GM19351 (cell line): ENCODE results near the gene MRPS10.
"Not testable (repeated sequence)": the region's sequence is repeated elsewhere in the genome, so short reads cannot be mapped to it uniquely, and the experiment has no call there.

Experiments used
- ATAC-seq: cut with Tn5 transposase; IDR thresholded peaks from one replicate; pipeline ENCODE4 v1.9.1; 2021; ENCODE audit warnings: mild to moderate bottlenecking, moderate library complexity; ENCODE audit not compliant: unreplicated experiment

Gene MRPS10

DNA sequence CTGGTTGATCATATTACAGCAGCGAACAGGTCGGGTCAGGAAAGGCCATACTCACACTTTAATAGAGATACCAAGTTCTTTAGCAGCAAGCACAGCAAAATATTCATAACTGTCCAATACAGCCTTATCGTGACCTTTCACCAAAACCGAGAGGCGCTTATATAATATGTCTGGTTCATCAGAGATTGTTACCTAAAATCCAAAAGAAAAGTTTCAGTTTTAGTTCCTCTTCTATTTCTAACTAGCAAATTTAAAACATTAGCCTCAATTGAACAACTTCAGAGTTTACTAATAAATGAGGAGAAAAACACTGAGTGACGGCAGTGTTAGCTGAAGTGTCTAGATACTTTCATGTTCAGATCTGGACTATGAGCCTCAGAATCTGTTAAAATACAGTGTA is 5.9 kb downstream of the MRPS10 start:
- ATAC-seq, result peak; percentile 66

GRCh38 chr6:42210551-42210950 is 7.1 kb downstream of the MRPS10 start:
- no peak for ATAC-seq

DNA sequence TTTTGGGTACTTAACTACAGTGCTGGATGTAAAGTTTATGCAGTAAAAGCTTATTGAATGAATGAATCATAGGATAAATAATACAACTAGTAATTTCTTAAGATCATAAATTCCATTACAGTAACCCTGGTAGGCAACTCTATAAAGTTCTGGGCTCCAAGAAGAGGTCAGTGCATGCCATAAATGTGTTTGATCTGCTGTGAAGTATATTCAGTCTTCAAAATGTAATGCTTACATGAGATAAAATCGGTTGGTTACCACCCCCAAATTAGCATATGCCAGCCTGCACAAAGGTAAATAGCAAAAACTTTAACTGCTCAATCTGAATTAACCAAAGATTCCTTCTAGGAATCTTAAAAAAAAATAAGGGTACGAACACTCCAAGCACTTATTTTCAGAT is 10.1 kb downstream of the MRPS10 start:
- not testable (repeated sequence) for ATAC-seq

- no peak for ATAC-seq
Measured at GRCh38 chr6:42204768-42205282, 12.8 kb downstream of the MRPS10 start.

DNA sequence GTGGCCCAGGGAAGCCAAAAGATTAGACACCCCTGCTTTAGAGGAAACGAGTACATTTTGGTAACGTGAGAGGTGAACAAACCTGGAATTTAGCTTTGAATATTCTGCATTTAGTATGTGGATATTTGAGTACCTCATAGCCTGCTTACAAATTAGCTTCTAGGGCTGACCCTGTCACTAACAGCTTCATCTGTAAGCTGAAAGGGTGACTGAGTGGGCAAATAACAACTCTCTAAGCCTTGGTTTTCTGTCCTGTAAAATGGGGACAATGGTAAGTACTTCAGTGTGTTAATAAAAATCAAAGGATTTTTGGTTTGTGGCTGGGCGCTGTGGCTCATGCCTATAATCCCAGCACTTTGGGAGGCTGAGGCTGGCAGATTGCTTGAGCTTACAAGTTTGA is 14.5 kb downstream of the MRPS10 start:
- ATAC-seq, result no peak

- ATAC-seq, result not testable (repeated sequence)
Measured at GRCh38 chr6:42202131-42202915, 15.3 kb downstream of the MRPS10 start.

GRCh38 chr6:42201382-42201781 is 16.3 kb downstream of the MRPS10 start:
- no peak for ATAC-seq

DNA sequence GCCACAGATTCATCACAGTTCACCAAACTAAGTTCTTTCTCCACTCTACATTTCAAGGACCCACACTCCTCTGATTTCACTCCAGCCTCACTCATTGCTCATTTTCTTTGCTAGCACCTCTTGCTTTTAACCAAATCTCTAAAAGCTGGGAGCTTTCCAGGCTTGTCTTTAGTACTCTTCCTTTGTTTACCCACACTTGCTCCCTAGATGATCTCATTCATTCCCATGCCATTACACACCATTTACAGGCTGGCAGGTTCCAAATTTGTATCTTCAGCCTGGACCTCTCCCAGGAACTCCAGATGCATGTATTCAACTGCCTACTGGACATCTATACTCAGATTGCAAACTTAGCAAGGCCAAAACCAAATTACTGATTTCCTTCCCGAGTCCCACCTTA is 17.6 kb downstream of the MRPS10 start:
- ATAC-seq, result no peak

- no peak for ATAC-seq
Measured at GRCh38 chr6:42199106-42199981, 18.3 kb downstream of the MRPS10 start.

DNA sequence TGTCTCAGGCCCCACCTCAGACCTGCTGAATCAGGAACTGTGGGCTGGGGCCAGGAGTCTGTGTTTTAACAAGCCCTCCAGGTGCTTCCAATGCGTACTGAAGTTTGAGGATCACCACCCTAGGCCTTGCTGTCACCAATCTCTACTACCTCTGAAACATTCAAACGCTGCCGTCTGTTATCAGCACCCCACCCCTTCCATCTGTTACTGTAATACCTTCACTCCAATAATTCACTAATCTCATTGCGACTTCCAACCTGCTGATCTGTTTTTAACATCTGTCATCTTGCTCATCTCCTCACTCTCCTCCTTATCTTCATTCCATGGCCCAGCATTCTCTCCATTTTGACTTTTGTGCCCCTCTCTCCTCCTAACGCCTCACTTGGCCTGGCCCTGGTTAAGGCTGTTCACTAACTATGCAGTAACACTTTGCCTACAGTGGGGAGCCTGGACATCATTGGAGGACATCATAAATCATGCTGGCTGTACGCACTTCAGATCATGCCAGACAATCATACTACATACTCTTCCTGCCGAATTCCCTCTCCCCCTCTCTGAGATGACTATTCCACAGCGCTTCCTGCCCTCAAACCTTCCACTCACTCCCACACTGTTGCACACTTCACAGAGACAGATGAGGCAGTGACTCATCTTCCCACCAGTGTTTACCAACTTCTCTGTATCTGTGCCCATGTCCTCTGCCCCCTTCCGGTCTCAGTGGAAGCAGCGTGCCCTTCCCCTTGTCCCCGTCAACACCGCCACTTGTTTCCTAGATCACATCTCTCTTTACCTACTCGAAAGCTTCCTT is 19.9 kb downstream of the MRPS10 start:
- no peak for ATAC-seq

GRCh38 chr6:42195415-42195814 is 22.2 kb downstream of the MRPS10 start:
- no peak for ATAC-seq

- no peak for ATAC-seq
Measured at GRCh38 chr6:42194056-42194455, 23.6 kb downstream of the MRPS10 start.

- ATAC-seq, result no peak
Measured at GRCh38 chr6:42193491-42193894, 24.2 kb downstream of the MRPS10 start.

DNA sequence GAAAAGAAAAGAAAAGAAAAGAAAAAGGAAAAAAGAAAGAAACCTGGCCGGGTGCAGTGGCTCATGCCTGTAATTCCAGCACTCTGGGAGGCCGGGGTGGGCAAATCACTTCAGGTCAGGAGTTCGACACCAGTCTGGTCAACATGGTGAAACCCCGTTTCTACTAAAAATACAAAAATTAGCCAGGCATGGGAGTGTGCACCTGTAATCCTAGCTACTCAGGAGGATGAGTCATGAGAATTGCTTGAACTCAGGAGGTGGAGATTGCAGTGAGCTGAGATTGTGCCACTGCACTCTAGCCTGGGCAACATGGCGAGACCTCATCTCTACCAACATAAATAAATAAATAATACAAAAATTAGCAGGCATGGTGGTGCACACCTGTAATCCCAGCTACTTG is 25.3 kb downstream of the MRPS10 start:
- ATAC-seq, result not testable (repeated sequence)

DNA sequence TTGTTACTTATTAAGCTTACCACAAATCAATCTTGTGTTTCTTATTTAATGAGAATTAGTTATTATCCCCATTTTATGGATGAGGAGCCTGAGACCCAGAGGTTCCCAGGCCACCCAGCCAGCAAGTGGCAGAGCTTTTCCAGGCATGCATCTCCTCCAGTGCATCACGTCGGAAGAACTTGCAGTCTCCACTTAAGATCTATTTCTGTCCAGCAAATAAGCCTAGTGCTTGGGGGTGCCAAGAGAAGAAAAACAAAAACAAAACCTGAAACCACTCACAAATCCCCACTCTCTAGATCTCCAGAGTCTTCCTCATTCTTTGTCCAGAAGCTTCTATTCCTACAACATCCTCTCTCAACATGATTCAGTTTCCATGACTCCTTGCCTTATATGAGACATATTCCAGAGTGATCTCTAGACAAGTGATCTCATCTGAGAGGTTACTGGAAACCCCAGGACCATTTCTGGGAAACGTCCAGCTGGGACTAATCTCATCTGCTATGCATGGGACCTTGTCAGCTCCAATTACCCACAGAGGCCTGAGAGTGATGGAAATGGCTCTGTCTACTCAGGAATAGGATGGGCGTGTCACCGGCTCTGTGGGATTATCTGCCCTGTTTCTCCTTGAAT is 27.0 kb downstream of the MRPS10 start:
- no peak for ATAC-seq

- ATAC-seq, result no peak
Measured at GRCh38 chr6:42188406-42188805, 29.3 kb downstream of the MRPS10 start.

- no peak for ATAC-seq
Measured at GRCh38 chr6:42185597-42185996, 32.1 kb downstream of the MRPS10 start.

DNA sequence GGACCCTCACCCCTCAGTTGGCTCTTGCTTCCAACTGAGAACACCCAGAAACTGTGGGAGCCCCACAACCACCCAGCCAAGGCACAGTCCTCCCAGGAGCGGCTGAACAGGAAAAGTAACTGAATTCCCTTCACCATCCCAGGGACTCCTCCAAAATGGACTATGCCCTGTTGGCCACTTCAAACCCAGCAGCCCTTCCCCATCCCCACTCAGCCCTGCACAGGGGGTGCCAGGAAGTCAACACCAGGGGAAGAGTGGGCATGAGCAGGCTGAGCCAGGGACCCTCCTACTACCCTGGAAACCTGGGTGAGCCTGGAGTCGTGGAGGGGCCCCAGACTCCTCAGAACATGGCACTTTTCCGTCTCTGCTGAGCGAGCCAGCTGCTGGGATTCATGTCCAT is 33.2 kb downstream of the MRPS10 start:
- no peak for ATAC-seq

- no peak for ATAC-seq
Measured at GRCh38 chr6:42182101-42182500, 35.6 kb downstream of the MRPS10 start.

GRCh38 chr6:42179945-42180313 is 37.7 kb downstream of the MRPS10 start:
- no peak for ATAC-seq
